Measurements from ENCODE around the gene POU3F2. TPM values are rescaled to one million over a fixed set of nuclear protein-coding genes. Genes with fewer than 3 reads are reported as not detected.

POU3F2 gene
- total and polyA plus RNA-seq, 2 donors (not counting 1 experiment from before 2014, with no cell fraction given) = not detected

DNA sequence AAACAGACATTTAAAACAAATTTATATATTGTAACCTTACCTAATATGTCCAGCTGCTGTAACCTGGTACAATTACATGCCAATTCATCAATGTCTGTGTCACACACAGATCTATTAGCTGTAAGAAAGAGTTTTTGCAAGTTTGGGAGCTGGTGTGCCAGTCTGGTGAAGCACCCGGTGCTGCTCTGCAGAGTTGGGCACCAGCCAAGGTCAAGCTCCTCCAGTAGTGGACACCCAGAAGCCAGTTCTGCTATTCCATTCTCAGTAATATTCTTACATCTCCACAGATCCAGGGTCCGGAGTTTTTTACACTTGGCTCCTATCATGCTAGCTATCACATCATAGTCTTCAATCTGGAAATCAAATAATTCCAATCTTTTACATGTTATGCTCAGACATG lies 41.0 kb downstream of the POU3F2 start:
- WGBS (ENCODE audit: insufficient coverage) = 100% methylated on average over 1 of the region's 2 CpGs
- no peak overlapping the region for H3K9ac ChIP-seq (ENCODE audit: low read length)
- intact Hi-C loops (cut with micrococcal nuclease) = no loop called here
- ATAC-seq (ENCODE audit: low read depth) (no peak), DNase-seq (no peak)
- H3K79me2 ChIP-seq (ENCODE audit: control insufficient read depth, insufficient read depth, low read length) = no peaks in the 10 kb centered on the region
- H3K27ac Mint-ChIP-seq = no peak overlapping the region
- peaks cover 2 to 9% of the 10 kb centered on the region in 2 experiments for H3K36me3 ChIP-seq (replicated peaks in 1 of 2; ENCODE audit: control extremely low read depth in 1 of 2, control insufficient read depth in 1 of 2, extremely low read depth in 1 of 2, insufficient read depth in 2 of 2, low read length in 1 of 2)
- POLR2A ChIA-PET = no interaction called here
- H2AFZ ChIP-seq (ENCODE audit: insufficient read depth, low read depth, low read length, poor library complexity, severe bottlenecking) = no peak overlapping the region
- H4K20me1 ChIP-seq (ENCODE audit: control insufficient read depth, insufficient read depth, low read length, poor library complexity, severe bottlenecking) = no peaks in the 10 kb centered on the region
- no peak overlapping the region for H3K4me3 Mint-ChIP-seq
- H3K4me1 Mint-ChIP-seq = no peaks in the 10 kb centered on the region
- no peak overlapping the region for H3K27ac ChIP-seq (ENCODE audit: low read length in 2 of 2)
- TF ChIP-seq EZH2 (IDR thresholded peaks at IDR 0.05; ENCODE audit: borderline replicate concordance, insufficient read depth, low read depth, low read length, poor library complexity, severe bottlenecking) = no peak
- TF ChIP-seq, protein P1, sequence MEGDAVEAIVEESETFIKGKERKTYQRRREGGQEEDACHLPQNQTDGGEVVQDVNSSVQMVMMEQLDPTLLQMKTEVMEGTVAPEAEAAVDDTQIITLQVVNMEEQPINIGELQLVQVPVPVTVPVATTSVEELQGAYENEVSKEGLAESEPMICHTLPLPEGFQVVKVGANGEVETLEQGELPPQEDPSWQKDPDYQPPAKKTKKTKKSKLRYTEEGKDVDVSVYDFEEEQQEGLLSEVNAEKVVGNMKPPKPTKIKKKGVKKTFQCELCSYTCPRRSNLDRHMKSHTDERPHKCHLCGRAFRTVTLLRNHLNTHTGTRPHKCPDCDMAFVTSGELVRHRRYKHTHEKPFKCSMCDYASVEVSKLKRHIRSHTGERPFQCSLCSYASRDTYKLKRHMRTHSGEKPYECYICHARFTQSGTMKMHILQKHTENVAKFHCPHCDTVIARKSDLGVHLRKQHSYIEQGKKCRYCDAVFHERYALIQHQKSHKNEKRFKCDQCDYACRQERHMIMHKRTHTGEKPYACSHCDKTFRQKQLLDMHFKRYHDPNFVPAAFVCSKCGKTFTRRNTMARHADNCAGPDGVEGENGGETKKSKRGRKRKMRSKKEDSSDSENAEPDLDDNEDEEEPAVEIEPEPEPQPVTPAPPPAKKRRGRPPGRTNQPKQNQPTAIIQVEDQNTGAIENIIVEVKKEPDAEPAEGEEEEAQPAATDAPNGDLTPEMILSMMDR (IDR thresholded peaks at IDR 0.05) = no peak
- no peaks in the 10 kb centered on the region for H3K4me1 ChIP-seq (ENCODE audit: control insufficient read depth in 2 of 2, insufficient read depth in 2 of 2, low read length in 2 of 2)
- no peaks in the 10 kb centered on the region for H3K9me3 Mint-ChIP-seq (ENCODE audit: insufficient read depth)
- no peaks in the 10 kb centered on the region for H3K27me3 ChIP-seq (replicated peaks in 1 of 4; ENCODE audit: control extremely low read depth in 1 of 4, control insufficient read depth in 3 of 4, insufficient read depth in 4 of 4, low read length in 3 of 4)
- H3K4me3 ChIP-seq (ENCODE audit: control extremely low read depth in 1 of 5, extremely low read depth in 1 of 5, insufficient read depth in 1 of 5, low read depth in 2 of 5, low read length in 4 of 5) = no peak overlapping the region
- H3K9me3 ChIP-seq (ENCODE audit: control extremely low read depth in 1 of 3, control insufficient read depth in 2 of 3, insufficient read depth in 1 of 3, low read length in 2 of 3) = no peaks in the 10 kb centered on the region
- no peaks in the 10 kb centered on the region for H3K27me3 Mint-ChIP-seq
- no peak overlapping the region for H3K4me2 ChIP-seq (replicated peaks; ENCODE audit: low read depth, low read length, poor library complexity, severe bottlenecking)
- CTCF ChIA-PET = no interaction called here

DNA sequence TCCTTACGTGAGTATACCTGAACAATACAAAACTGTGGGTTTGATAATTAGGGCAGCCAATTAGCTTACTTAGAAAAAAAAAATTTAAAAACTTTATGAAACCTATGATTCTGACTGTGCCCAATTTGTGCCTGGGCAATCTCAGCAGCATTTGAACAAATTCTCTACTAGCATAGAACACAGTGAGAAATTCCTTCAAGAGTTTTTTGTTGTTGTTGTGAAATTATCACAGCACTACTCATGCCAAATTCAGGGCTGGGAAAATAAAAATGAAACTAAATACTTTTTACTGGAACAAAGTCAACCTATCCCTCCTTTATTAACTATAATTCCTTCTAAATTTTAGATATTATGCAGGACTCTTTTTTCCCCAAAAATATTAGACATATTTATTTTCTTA lies 42.9 kb downstream of the POU3F2 start:
- H3K27ac Mint-ChIP-seq = no peak overlapping the region
- ChIA-PET CTCF (no interaction called here), POLR2A (no interaction called here)
- Histone ChIP-seq H3K4me3 (ENCODE audit: control extremely low read depth in 1 of 5, extremely low read depth in 1 of 5, insufficient read depth in 1 of 5, low read depth in 2 of 5, low read length in 4 of 5) (no peak overlapping the region), H3K4me2 (replicated peaks; ENCODE audit: low read depth, low read length, poor library complexity, severe bottlenecking) (no peak overlapping the region), H3K9me3 (ENCODE audit: control extremely low read depth in 1 of 3, control insufficient read depth in 2 of 3, insufficient read depth in 1 of 3, low read length in 2 of 3) (no peaks in the 10 kb centered on the region), H3K27me3 (replicated peaks in 1 of 4; ENCODE audit: control extremely low read depth in 1 of 4, control insufficient read depth in 3 of 4, insufficient read depth in 4 of 4, low read length in 3 of 4) (no peaks in the 10 kb centered on the region), H2AFZ (ENCODE audit: insufficient read depth, low read depth, low read length, poor library complexity, severe bottlenecking) (no peak overlapping the region), H4K20me1 (ENCODE audit: control insufficient read depth, insufficient read depth, low read length, poor library complexity, severe bottlenecking) (no peaks in the 10 kb centered on the region), H3K9ac (ENCODE audit: low read length) (no peak overlapping the region), H3K4me1 (ENCODE audit: control insufficient read depth in 2 of 2, insufficient read depth in 2 of 2, low read length in 2 of 2) (no peaks in the 10 kb centered on the region), H3K27ac (ENCODE audit: low read length in 2 of 2) (no peak overlapping the region), H3K79me2 (ENCODE audit: control insufficient read depth, insufficient read depth, low read length) (no peaks in the 10 kb centered on the region), H3K36me3 (replicated peaks in 1 of 2; ENCODE audit: control extremely low read depth in 1 of 2, control insufficient read depth in 1 of 2, extremely low read depth in 1 of 2, insufficient read depth in 2 of 2, low read length in 1 of 2) (peaks cover 0 to 9% of the 10 kb centered on the region in 2 experiments)
- TF ChIP-seq, protein P1 (IDR thresholded peaks at IDR 0.05) = no peak
- TF ChIP-seq EZH2 (IDR thresholded peaks at IDR 0.05; ENCODE audit: borderline replicate concordance, insufficient read depth, low read depth, low read length, poor library complexity, severe bottlenecking) = no peak
- H3K9me3 Mint-ChIP-seq (ENCODE audit: insufficient read depth) = no peaks in the 10 kb centered on the region
- no peaks in the 10 kb centered on the region for H3K4me1 Mint-ChIP-seq
- intact Hi-C loops (cut with micrococcal nuclease) = no loop called here
- no CpG with 5 or more reads among the region's 1 CpG for WGBS (ENCODE audit: insufficient coverage)
- no peak for ATAC-seq (ENCODE audit: low read depth)
- H3K27me3 Mint-ChIP-seq = no peaks in the 10 kb centered on the region
- no peak overlapping the region for H3K4me3 Mint-ChIP-seq
- no peak for DNase-seq

Measured in B cell (primary cell).